H1 (cell line): ENCODE measurements around the gene SKAP1. TPM values are rescaled to one million over a fixed set of nuclear protein-coding genes. Genes with fewer than 3 reads are reported as not detected.

ENCODE experiments used
- CTCF ChIA-PET: fragments of 300-600 bp; sonication (Branson Sonifier 250); formaldehyde crosslinking; loops from one replicate; lab custom pipeline; 2021; ENCODE audit not compliant: partially characterized antibody; lab: Charles Lee
- POLR2A ChIA-PET: fragments of 300-600 bp; sonication (Branson Sonifier 250); formaldehyde crosslinking; loops from one replicate; lab custom pipeline; 2021; ENCODE audit warnings: inconsistent platforms; ENCODE audit not compliant: partially characterized antibody; lab: Charles Lee
- DNase-seq, 2 experiments: peaks; one replicate each; pipeline versions ENCODE4 v3.0.0 to v3.0.0-alpha.2; 2010 to 2022; ENCODE audit warnings: low spot score in 2 of 2, low read depth in 1 of 2, mixed read lengths in 1 of 2
- FAIRE-seq: peaks from 2 replicates; lab custom pipeline; 2011; peaks lifted over from hg19 to GRCh38; lab: Jason Lieb, UNC
- H2AFZ ChIP-seq: 2 replicates; pipeline ENCODE4 v1.8.1; 2012; ENCODE audit warnings: low read length, inconsistent platforms
- H2AK5ac ChIP-seq: 2 replicates; pipeline ENCODE4 v1.6.1; 2013; ENCODE audit warnings: low read depth, low read length
- H2BK120ac ChIP-seq: replicated peaks from 2 replicates; pipeline ENCODE3; 2013; ENCODE audit warnings: low read depth, low read length, inconsistent platforms
- H2BK12ac ChIP-seq: 2 replicates; pipeline ENCODE4 v1.6.1; 2013; ENCODE audit warnings: low read depth, low read length
- H2BK15ac ChIP-seq: 2 replicates; pipeline ENCODE4 v1.6.1; 2013; ENCODE audit warnings: low read length
- H2BK20ac ChIP-seq: 2 replicates; pipeline ENCODE4 v1.6.1; 2013; ENCODE audit warnings: low read length
- H2BK5ac ChIP-seq: 2 replicates; pipeline ENCODE4 v1.6.1; 2013; ENCODE audit warnings: low read depth, low read length
- H3K14ac ChIP-seq: 2 replicates; pipeline ENCODE4 v1.6.1; 2013; ENCODE audit warnings: inconsistent platforms; ENCODE audit not compliant: insufficient read length
- H3K18ac ChIP-seq: 2 replicates; pipeline ENCODE4 v1.6.1; 2013; ENCODE audit warnings: low read length; ENCODE audit errors: extremely low read depth
- H3K23ac ChIP-seq: 2 replicates; pipeline ENCODE4 v1.6.1; 2013; ENCODE audit warnings: inconsistent platforms; ENCODE audit not compliant: insufficient read length
- H3K23me2 ChIP-seq: 2 replicates; pipeline ENCODE4 v1.6.1; 2013; ENCODE audit warnings: low read depth, low read length
- H3K27ac ChIP-seq: 2 replicates; pipeline ENCODE4 v1.6.1; 2011; ENCODE audit warnings: low read depth, low read length, inconsistent platforms
- H3K27me3 ChIP-seq, 4 experiments: replicated peaks in 1 of 4; 1 replicate in 1 of 4; 2 replicates in 3 of 4; pipeline versions ENCODE4 v1.6.1 to v1.8.1; 2011 to 2013; ENCODE audit warnings: low read length in 3 of 4, mild to moderate bottlenecking in 3 of 4, inconsistent platforms in 2 of 4, mixed read lengths in 2 of 4, moderate library complexity in 1 of 4; ENCODE audit not compliant: control insufficient read depth in 3 of 4, insufficient read depth in 3 of 4; ENCODE audit errors: extremely low read depth in 1 of 4
- H3K36me3 ChIP-seq, 4 experiments: 2 replicates each; pipeline versions ENCODE4 v1.6.1 to v1.8.1; 2011 to 2013; ENCODE audit warnings: mild to moderate bottlenecking in 4 of 4, low read length in 3 of 4, moderate library complexity in 2 of 4, control low read depth in 1 of 4, inconsistent platforms in 1 of 4; ENCODE audit not compliant: insufficient read depth in 4 of 4, control insufficient read depth in 2 of 4
- H3K4ac ChIP-seq: replicated peaks from 2 replicates; pipeline ENCODE3; 2013; ENCODE audit warnings: low read length, low read depth, mixed read lengths, inconsistent platforms; ENCODE audit not compliant: insufficient read length
- H3K4me1 ChIP-seq, 4 experiments: replicated peaks in 1 of 4; 1 replicate in 1 of 4; 2 replicates in 3 of 4; pipeline versions ENCODE4 v1.6.1 to v1.8.1; 2011 to 2013; ENCODE audit warnings: low read length in 3 of 4, inconsistent platforms in 2 of 4, mixed read lengths in 1 of 4; ENCODE audit not compliant: insufficient read depth in 4 of 4, control insufficient read depth in 3 of 4
- H3K4me2 ChIP-seq, 2 experiments: 2 replicates each; pipeline versions ENCODE4 v1.6.1 to v1.8.1; 2011 to 2013; ENCODE audit warnings: low read depth in 2 of 2, low read length in 2 of 2, control low read depth in 1 of 2, inconsistent platforms in 1 of 2, mild to moderate bottlenecking in 1 of 2; ENCODE audit not compliant: insufficient read depth in 1 of 2
- H3K4me3 ChIP-seq, 4 experiments: fragments of 200-600, 300-600 bp in 1 of 4; sonication (generic), shearing (Covaris generic), sonication (Bioruptor Twin) in 1 of 4; 2 replicates each; pipeline versions ENCODE4 v1.5.1 to v1.8.1; 2011 to 2016; ENCODE audit warnings: low read length in 4 of 4, low read depth in 3 of 4, control low read depth in 2 of 4, inconsistent platforms in 2 of 4, mild to moderate bottlenecking in 2 of 4, mixed read lengths in 1 of 4, moderate library complexity in 1 of 4; ENCODE audit not compliant: insufficient read depth in 2 of 4; ENCODE audit errors: extremely low read depth in 1 of 4
- H3K56ac ChIP-seq: replicated peaks from 2 replicates; pipeline ENCODE3; 2013; ENCODE audit warnings: low read depth, mild to moderate bottlenecking, mixed read lengths, low read length, inconsistent platforms; ENCODE audit not compliant: insufficient read length
- H3K79me1 ChIP-seq: 2 replicates; pipeline ENCODE4 v1.6.1; 2013; ENCODE audit warnings: low read depth, low read length, control low read depth
- H3K79me2 ChIP-seq, 2 experiments: 2 replicates each; pipeline versions ENCODE4 v1.6.1 to v1.8.1; 2012 to 2013; ENCODE audit warnings: low read length in 2 of 2, mild to moderate bottlenecking in 2 of 2, inconsistent platforms in 1 of 2; ENCODE audit not compliant: insufficient read depth in 2 of 2, control insufficient read depth in 1 of 2
- H3K9ac ChIP-seq, 4 experiments: replicated peaks in 1 of 4; 1 replicate in 1 of 4; 2 replicates in 3 of 4; pipeline versions ENCODE4 v1.6.1 to v1.8.1; 2011 to 2013; ENCODE audit warnings: low read depth in 3 of 4, low read length in 3 of 4, control low read depth in 2 of 4, mild to moderate bottlenecking in 2 of 4, moderate library complexity in 2 of 4, inconsistent platforms in 1 of 4; ENCODE audit errors: extremely low read depth in 1 of 4
- H3K9me3 ChIP-seq, 2 experiments: 2 replicates each; pipeline versions ENCODE4 v1.6.1 to v1.8.1; 2012 to 2013; ENCODE audit warnings: mild to moderate bottlenecking in 2 of 2, moderate library complexity in 2 of 2, control low read depth in 1 of 2, inconsistent platforms in 1 of 2, low read depth in 1 of 2, low read length in 1 of 2, mixed read lengths in 1 of 2; ENCODE audit not compliant: insufficient read depth in 2 of 2
- H4K20me1 ChIP-seq, 2 experiments: replicated peaks in 1 of 2; 2 replicates each; pipeline versions ENCODE3 to v1.8.1; 2011 to 2013; ENCODE audit warnings: inconsistent platforms in 2 of 2, low read length in 2 of 2, mild to moderate bottlenecking in 1 of 2; ENCODE audit not compliant: insufficient read depth in 2 of 2, control insufficient read depth in 1 of 2
- H4K5ac ChIP-seq: 2 replicates; pipeline ENCODE4 v1.6.1; 2013; ENCODE audit warnings: low read length, low read depth, mixed read lengths, inconsistent platforms; ENCODE audit not compliant: insufficient read length
- H4K8ac ChIP-seq: 2 replicates; pipeline ENCODE4 v1.8.0; 2013; ENCODE audit warnings: mild to moderate bottlenecking, moderate library complexity, low read length, inconsistent platforms; ENCODE audit not compliant: insufficient read depth; ENCODE audit errors: extremely low read depth
- H4K91ac ChIP-seq: replicated peaks from 2 replicates; pipeline ENCODE3; 2013; ENCODE audit warnings: low read length, mixed read lengths, inconsistent platforms; ENCODE audit not compliant: insufficient read length
- FOSL1 ChIP-seq: IDR thresholded peaks from 2 replicates; pipeline ENCODE4 v1.6.1; 2011; ENCODE audit warnings: mild to moderate bottlenecking, low read depth, low read length, moderate library complexity; ENCODE audit not compliant: insufficient read depth
- GABPA ChIP-seq: IDR thresholded peaks from 2 replicates; pipeline ENCODE4 v1.6.1; 2011; ENCODE audit warnings: mild to moderate bottlenecking, low read length, moderate library complexity, borderline replicate concordance; ENCODE audit not compliant: insufficient read depth
- HDAC6 ChIP-seq: IDR thresholded peaks from one replicate; pipeline ENCODE4 v1.7.1; 2012; ENCODE audit warnings: low read depth, mild to moderate bottlenecking, inconsistent platforms, low read length, moderate library complexity
- JUN ChIP-seq: IDR thresholded peaks from 2 replicates; pipeline ENCODE4 v1.6.1; 2011; ENCODE audit warnings: low read depth, mild to moderate bottlenecking, improper control_type of control experiment, low read length
- POU5F1 ChIP-seq: IDR thresholded peaks from 2 replicates; pipeline ENCODE4 v1.6.1; 2011; ENCODE audit warnings: low read depth, mild to moderate bottlenecking, low read length, moderate library complexity
- RFX5 ChIP-seq: IDR thresholded peaks from 2 replicates; pipeline ENCODE4 v1.6.1; 2011; ENCODE audit warnings: low read depth, low read length, improper control_type of control experiment, borderline replicate concordance
- RXRA ChIP-seq: IDR thresholded peaks from 2 replicates; pipeline ENCODE4 v1.6.1; 2011; ENCODE audit warnings: low read depth, mild to moderate bottlenecking, low read length, moderate library complexity; ENCODE audit not compliant: insufficient read depth
- TEAD4 ChIP-seq: IDR thresholded peaks from 2 replicates; pipeline ENCODE4 v1.6.1; 2012; ENCODE audit warnings: low read depth, low read length, inconsistent platforms, mixed read lengths
- WGBS, 2 experiments: shearing (Covaris generic) in 1 of 2; methylation state at CpG; one replicate each; pipeline versions ENCODE4 v1.1.6 to v1.1.7; 2013 to 2015; ENCODE audit warnings: low lambda C conversion rate in 2 of 2, mixed read lengths in 2 of 2, inconsistent platforms in 1 of 2, low coverage in 1 of 2, missing lambda C conversion rate in 1 of 2; ENCODE audit not compliant: insufficient replicate concordance in 2 of 2, insufficient coverage in 1 of 2, insufficient read length in 1 of 2; ENCODE audit errors: extremely low coverage in 1 of 2, missing lambda C conversion rate in 1 of 2; 5-methylcytosine and 5-hydroxymethylcytosine counted together
- polyA plus RNA-seq, 7 experiments: library from polyadenylated mRNA; depleted of rRNA in 3 of 7; stranded (reverse) in 5 of 7; unstranded in 2 of 7; fragments of >200 nt in 5 of 7; fragments of 200-250 nt in 2 of 7; gene quantifications; 1 replicate in 5 of 7; 2 replicates in 1 of 7; 4 replicates in 1 of 7; pipeline versions ENCODE4 v1.2.1 to v1.2.3, GENCODE V29; 2011 to 2013; ENCODE audit warnings: missing spikeins in 2 of 7, mixed read lengths in 2 of 7
- total RNA-seq: library from RNA; stranded (reverse); fragmentation: NEBNext Ultra II Directional; extraction: Animal tissue kit (Norgen Biotek cat#: 25700); gene quantifications from 2 replicates; pipeline ENCODE4 v1.2.1, GENCODE V29; 2021
- TF ChIP-seq, protein P1 (sequence below): IDR thresholded peaks from 2 replicates; pipeline ENCODE4 v1.6.1; 2012; ENCODE audit warnings: low read length, inconsistent platforms
- TF ChIP-seq, protein P2 (sequence below): IDR thresholded peaks from 2 replicates; pipeline ENCODE4 v1.6.1; 2012; ENCODE audit warnings: inconsistent platforms

SKAP1 gene
- total and polyA plus RNA-seq, 2 of the 8 experiments (the other 6 are each of a cell fraction or from before 2014, with no cell fraction given) = not detected

DNA sequence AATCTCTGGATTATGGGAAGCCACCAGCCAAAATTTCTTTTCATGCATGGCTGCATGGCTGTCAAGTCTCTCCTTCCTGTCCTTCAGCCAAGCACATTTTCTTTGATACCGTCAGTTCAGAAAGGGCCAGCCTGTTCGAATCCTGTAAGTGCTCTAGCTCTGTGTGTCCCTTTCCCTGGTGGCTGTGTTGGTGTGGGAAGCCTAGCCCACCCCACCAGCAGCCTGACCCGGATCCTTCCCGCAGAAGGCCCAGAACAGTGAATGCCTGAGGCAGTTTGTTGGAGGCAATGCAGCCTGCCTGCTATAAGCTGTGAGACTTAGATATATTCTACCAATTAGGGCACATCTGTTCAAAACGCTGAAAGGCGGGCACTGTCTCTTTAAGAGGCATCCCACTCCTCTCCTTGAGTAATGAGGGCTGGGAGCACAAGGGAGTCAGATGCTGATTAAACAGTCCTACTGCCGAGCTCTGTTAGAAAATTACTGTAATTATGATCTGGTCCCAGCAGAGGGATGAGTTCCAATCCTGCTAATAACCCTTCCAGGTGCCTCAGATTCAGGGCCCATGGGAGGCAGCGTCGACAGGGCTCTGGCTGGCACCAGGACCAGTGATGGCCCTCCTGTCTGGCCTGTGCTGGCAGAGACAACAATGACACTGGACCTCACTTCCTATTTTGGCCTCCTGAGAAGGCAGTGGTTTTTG, 304.0 kb downstream of the SKAP1 start:
- no peak overlapping the region for H4K5ac ChIP-seq
- H2AK5ac ChIP-seq = no peak overlapping the region
- no peak overlapping the region for H3K4me2 ChIP-seq
- peaks cover 4 to 14% (median 11%) of the 10 kb centered on the region in 4 experiments; a peak in 6 of 8 replicates for H3K36me3 ChIP-seq
- H3K14ac ChIP-seq = no peak overlapping the region
- no peak overlapping the region for H4K91ac ChIP-seq
- POLR2A ChIA-PET = interaction anchor here (1.0 to 2.2 kb wide), 4 partner anchors 17 to 77 kb away, joined by 3 to 9 read pairs (median 4); partner anchors contain the start of genes CBX1 and NFE2L1
- no peaks in the 10 kb centered on the region for H3K9me3 ChIP-seq
- no peak overlapping the region for H2BK20ac ChIP-seq
- CTCF ChIA-PET = interaction anchor here (0.8 to 6.5 kb wide), 8 partner anchors 18 to 334 kb away, joined by 3 to 53 read pairs (median 6); partner anchors contain the start of gene SNX11
- no peak overlapping the region; the same call in none of the 2 replicates for H4K8ac ChIP-seq
- H3K27me3 ChIP-seq = no peaks in the 10 kb centered on the region
- H2BK12ac ChIP-seq = no peak overlapping the region
- H3K23me2 ChIP-seq = no peaks in the 10 kb centered on the region
- H3K4me3 ChIP-seq = no peak overlapping the region
- no peaks in the 10 kb centered on the region for H3K4me1 ChIP-seq
- no peaks in the 10 kb centered on the region for H4K20me1 ChIP-seq
- H3K27ac ChIP-seq = no peak overlapping the region
- H3K9ac ChIP-seq = no peak overlapping the region
- H2BK5ac ChIP-seq = no peak overlapping the region
- no peak overlapping the region for H3K23ac ChIP-seq
- H3K4ac ChIP-seq = no peak overlapping the region
- H2BK120ac ChIP-seq = no peak overlapping the region
- H3K79me1 ChIP-seq = no peaks in the 10 kb centered on the region
- no peaks in the 10 kb centered on the region for H3K79me2 ChIP-seq
- H2BK15ac ChIP-seq = no peak overlapping the region
- FAIRE-seq (no peak), DNase-seq (no peak)
- no peak overlapping the region for H3K56ac ChIP-seq
- WGBS, 2 experiments = 79% methylated on average over 9 of the region's 9 CpGs; no CpG with 5 or more reads in 1 of the 2 experiments
- no peak overlapping the region for H3K18ac ChIP-seq
- no peak overlapping the region for H2AFZ ChIP-seq
- TF ChIP-seq RXRA (no peak), TEAD4 (no peak), RFX5 (no peak), FOSL1 (no peak), POU5F1 (no peak), GABPA (no peak), HDAC6 (no peak), JUN (no peak)
- TF ChIP-seq, protein P1, sequence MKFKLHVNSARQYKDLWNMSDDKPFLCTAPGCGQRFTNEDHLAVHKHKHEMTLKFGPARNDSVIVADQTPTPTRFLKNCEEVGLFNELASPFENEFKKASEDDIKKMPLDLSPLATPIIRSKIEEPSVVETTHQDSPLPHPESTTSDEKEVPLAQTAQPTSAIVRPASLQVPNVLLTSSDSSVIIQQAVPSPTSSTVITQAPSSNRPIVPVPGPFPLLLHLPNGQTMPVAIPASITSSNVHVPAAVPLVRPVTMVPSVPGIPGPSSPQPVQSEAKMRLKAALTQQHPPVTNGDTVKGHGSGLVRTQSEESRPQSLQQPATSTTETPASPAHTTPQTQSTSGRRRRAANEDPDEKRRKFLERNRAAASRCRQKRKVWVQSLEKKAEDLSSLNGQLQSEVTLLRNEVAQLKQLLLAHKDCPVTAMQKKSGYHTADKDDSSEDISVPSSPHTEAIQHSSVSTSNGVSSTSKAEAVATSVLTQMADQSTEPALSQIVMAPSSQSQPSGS = no peak
- TF ChIP-seq, protein P2, sequence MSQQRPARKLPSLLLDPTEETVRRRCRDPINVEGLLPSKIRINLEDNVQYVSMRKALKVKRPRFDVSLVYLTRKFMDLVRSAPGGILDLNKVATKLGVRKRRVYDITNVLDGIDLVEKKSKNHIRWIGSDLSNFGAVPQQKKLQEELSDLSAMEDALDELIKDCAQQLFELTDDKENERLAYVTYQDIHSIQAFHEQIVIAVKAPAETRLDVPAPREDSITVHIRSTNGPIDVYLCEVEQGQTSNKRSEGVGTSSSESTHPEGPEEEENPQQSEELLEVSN = no peak
